Measurements from ENCODE around the gene PAEP. TPM values are rescaled to one million over a fixed set of nuclear protein-coding genes. Genes with fewer than 3 reads are reported as not detected.

Gene PAEP
- total RNA-seq, 1 donor from 2014 or later = not detected

- H3K27me3 ChIP-seq (ENCODE audit: control insufficient read depth in 3 of 3, insufficient read depth in 3 of 3, low read length in 3 of 3) = peaks cover 19 to 68% (median 65%) of the 10 kb centered on the region in 3 donors
- no peak overlapping the region for H3K27ac ChIP-seq (ENCODE audit: low read depth, low read length)
- H3K9me3 ChIP-seq (ENCODE audit: control insufficient read depth in 3 of 3, low read length in 3 of 3) = no peaks in the 10 kb centered on the region
- H3K36me3 ChIP-seq (ENCODE audit: control insufficient read depth in 3 of 3, insufficient read depth in 3 of 3, low read length in 3 of 3) = no peaks in the 10 kb centered on the region
- H3K4me3 ChIP-seq (ENCODE audit: low read length in 3 of 3) = no peak overlapping the region
- no peak overlapping the region for H3K9ac ChIP-seq (ENCODE audit: low read depth in 1 of 3, low read length in 3 of 3)
- H3K4me1 ChIP-seq (ENCODE audit: control insufficient read depth in 3 of 3, insufficient read depth in 3 of 3, low read length in 3 of 3) = no peaks in the 10 kb centered on the region
Observed at GRCh38 chr9:135612981-135613910, 51.7 kb downstream of the PAEP start.

DNA sequence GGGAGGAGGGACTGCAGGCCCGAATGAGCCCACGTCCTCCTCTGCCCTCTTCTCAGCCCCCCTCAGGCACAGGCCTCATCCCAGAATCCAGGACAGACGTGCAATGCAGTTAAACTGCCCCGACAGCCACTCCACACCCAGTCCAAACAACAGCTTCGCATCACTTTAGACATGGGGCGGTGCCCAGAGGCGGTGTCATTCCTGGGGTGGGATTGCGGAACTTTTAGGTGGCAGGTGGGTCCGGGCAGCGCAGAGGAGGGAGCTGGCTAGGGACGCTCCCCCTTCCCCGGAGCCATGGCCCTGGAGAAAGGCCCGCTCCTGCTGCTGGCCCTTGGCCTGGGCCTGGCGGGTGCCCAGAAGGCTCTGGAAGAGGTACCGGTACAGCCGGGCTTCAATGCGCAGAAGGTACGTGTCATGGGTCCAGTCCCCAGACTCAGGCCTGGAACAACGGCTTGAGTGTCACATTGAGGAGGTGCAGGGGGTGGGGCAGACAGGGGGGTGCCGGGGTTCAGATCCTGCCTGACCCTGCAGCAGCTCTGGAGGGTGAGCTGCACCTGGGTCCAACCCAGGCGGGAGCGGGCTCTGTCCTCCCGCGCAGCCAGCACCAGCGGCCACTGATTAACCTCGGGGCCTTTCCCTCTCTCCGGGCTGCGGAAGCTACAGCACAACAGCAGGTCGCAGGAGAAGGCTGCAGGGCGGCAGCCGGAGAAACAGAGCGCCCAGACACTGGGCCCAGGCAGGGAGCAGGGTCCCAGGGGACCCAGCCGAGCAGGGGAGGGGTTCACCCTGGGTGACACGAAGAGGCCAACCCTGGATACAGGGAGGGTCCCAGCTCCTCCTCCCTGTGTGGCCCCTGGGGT lies 52.6 kb downstream of the PAEP start:
- H3K27me3 ChIP-seq (ENCODE audit: control insufficient read depth in 3 of 3, insufficient read depth in 3 of 3, low read length in 3 of 3) = peaks cover 28 to 76% (median 70%) of the 10 kb centered on the region in 3 donors
- H3K36me3 ChIP-seq (ENCODE audit: control insufficient read depth in 3 of 3, insufficient read depth in 3 of 3, low read length in 3 of 3) = no peaks in the 10 kb centered on the region
- H3K9ac ChIP-seq (ENCODE audit: low read depth in 1 of 3, low read length in 3 of 3) = no peak overlapping the region
- H3K4me3 ChIP-seq (ENCODE audit: low read length in 3 of 3) = no peak overlapping the region
- H3K9me3 ChIP-seq (ENCODE audit: control insufficient read depth in 3 of 3, low read length in 3 of 3) = no peaks in the 10 kb centered on the region
- no peak overlapping the region for H3K27ac ChIP-seq (ENCODE audit: low read depth, low read length)
- H3K4me1 ChIP-seq (ENCODE audit: control insufficient read depth in 3 of 3, insufficient read depth in 3 of 3, low read length in 3 of 3) = no peaks in the 10 kb centered on the region

DNA sequence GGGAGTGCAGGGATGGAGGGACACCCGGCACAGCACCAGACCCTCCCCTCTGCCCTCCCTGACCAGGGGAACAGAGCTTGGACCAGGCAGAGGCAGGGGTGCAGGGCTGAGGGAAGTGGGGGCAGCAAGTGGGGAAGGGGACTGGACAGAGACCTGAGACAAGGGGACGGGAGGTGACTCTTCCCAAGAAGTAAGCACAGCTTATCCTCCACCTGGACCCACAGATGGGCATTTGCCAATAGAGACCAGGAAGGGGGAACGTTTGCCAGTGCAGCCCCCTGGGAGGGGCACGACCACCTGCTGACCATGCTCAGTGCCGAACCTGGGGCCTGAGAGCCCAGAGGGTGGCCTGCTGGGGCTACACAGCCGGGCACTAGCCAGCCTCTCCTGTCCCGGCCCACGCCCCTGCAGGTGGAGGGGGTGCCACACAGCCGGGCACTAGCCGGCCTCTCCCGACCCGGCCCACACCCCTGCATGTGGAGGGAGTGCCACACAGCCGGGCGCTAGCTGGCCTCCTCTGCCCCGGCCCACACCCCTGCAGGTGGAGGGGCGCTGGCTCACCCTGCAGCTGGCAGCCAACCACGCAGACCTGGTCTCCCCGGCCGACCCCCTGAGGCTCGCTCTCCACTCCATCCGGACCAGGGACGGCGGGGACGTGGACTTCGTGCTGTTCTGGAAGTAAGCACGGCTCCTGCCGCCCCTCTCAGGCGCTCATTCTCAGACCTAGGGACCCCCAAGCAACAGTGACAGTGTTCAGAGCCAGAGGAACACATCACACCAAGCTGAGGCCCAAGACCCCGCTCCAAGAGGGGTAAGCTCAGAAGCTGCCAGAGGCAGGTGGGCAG lies 53.5 kb downstream of the PAEP start:
- no peak overlapping the region for H3K9ac ChIP-seq (ENCODE audit: low read depth in 1 of 3, low read length in 3 of 3)
- H3K4me1 ChIP-seq (ENCODE audit: control insufficient read depth in 3 of 3, insufficient read depth in 3 of 3, low read length in 3 of 3) = no peaks in the 10 kb centered on the region
- no peaks in the 10 kb centered on the region for H3K36me3 ChIP-seq (ENCODE audit: control insufficient read depth in 3 of 3, insufficient read depth in 3 of 3, low read length in 3 of 3)
- peaks cover 31 to 77% (median 69%) of the 10 kb centered on the region in 3 donors for H3K27me3 ChIP-seq (ENCODE audit: control insufficient read depth in 3 of 3, insufficient read depth in 3 of 3, low read length in 3 of 3)
- H3K9me3 ChIP-seq (ENCODE audit: control insufficient read depth in 3 of 3, low read length in 3 of 3) = no peaks in the 10 kb centered on the region
- H3K4me3 ChIP-seq (ENCODE audit: low read length in 3 of 3) = no peak overlapping the region
- H3K27ac ChIP-seq (ENCODE audit: low read depth, low read length) = no peak overlapping the region

GRCh38 chr9:135615666-135616618 lies 54.4 kb downstream of the PAEP start:
- no peaks in the 10 kb centered on the region for H3K4me1 ChIP-seq (ENCODE audit: control insufficient read depth in 3 of 3, insufficient read depth in 3 of 3, low read length in 3 of 3)
- H3K9ac ChIP-seq (ENCODE audit: low read depth in 1 of 3, low read length in 3 of 3) = no peak overlapping the region
- no peak overlapping the region for H3K4me3 ChIP-seq (ENCODE audit: low read length in 3 of 3)
- no peaks in the 10 kb centered on the region for H3K9me3 ChIP-seq (ENCODE audit: control insufficient read depth in 3 of 3, low read length in 3 of 3)
- H3K27me3 ChIP-seq (ENCODE audit: control insufficient read depth in 3 of 3, insufficient read depth in 3 of 3, low read length in 3 of 3) = peaks cover 35 to 71% (median 63%) of the 10 kb centered on the region in 3 donors
- H3K27ac ChIP-seq (ENCODE audit: low read depth, low read length) = no peak overlapping the region
- no peaks in the 10 kb centered on the region for H3K36me3 ChIP-seq (ENCODE audit: control insufficient read depth in 3 of 3, insufficient read depth in 3 of 3, low read length in 3 of 3)

Other genes with a start within 250 kb of the PAEP start
- 11.5 TPM for gene PPP1R26, start 82.0 kb upstream of the PAEP start, total RNA-seq
- 6.8 TPM for gene MRPS2, start 61.1 kb upstream of the PAEP start, total RNA-seq
- gene LCN1, start 40.3 kb upstream of the PAEP start, total RNA-seq = not detected
- gene OBP2A, start 15.6 kb upstream of the PAEP start, total RNA-seq = not detected
- gene GLT6D1, start 77.8 kb downstream of the PAEP start, total RNA-seq = not detected
- gene LCN9, start 101.6 kb downstream of the PAEP start, total RNA-seq = not detected
- gene SOHLH1, start 137.7 kb downstream of the PAEP start, total RNA-seq = under 0.01 TPM
- gene KCNT1, start 140.4 kb downstream of the PAEP start, total RNA-seq = 1.6 TPM